RPMI8226 (cell line): Measurements from ENCODE around the gene KLRC4.
A peak's percentile ranks its signal among the peaks of the same experiment; 100 is the strongest.

Experiments used
- DNase-seq: peaks from one replicate; pipeline ENCODE4 v3.0.0-alpha.2; 2015

Gene KLRC4

DNA sequence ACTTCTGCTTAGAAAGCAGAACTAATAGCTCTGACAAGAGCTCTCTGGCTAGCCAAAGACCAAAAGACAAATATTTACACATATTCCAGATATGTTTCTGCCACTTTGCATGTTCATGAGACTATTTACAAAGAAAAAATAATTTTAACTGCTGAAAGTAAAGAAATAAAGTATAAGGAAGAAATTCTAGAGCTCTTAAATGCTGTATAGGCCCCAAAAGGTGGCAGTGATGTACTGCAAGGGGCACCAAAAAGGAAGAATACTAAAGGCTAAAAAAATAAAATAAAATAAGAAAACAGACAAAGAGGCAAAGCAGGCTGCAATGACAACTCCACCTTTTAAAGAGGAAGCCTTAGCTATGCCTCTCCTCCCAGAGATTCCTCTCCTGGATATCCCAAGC, 42.7 kb downstream of the KLRC4 start:
- DNase-seq: peak; percentile 11

DNA sequence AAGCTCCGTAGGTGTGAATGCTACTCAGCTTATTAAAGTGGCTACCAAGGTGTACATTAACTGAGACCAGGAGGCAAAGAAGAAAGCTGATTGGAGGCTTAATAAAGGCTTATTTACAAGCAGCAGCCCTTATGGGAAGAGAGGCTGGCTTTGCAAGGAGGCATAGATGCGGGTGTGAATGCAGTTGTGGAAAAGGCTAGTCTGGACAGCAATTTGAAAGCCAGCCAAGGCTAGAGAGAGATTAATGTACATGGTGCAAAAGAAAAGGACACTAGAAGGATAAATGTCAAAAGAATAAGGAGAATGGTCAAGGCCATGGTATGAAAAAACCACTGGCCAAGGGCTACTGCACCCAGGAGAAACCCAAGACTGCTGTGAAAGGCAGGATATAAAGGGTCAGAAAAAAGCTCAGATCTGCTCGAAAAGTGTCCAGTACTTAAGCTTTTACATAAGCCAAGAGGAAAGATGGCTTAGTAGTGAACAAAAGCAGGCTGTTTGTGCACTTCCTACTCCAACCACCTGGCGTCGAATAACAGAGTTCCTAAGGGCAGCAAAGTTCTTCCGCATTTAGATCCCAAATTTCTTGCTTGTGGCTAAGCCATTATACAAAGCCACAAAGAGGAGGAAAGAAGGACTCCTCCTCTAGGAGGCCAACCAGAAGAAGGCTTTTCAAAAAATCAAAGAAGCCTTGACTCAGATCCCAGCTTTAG, 43.7 kb downstream of the KLRC4 start:
- DNase-seq: no peak

DNA sequence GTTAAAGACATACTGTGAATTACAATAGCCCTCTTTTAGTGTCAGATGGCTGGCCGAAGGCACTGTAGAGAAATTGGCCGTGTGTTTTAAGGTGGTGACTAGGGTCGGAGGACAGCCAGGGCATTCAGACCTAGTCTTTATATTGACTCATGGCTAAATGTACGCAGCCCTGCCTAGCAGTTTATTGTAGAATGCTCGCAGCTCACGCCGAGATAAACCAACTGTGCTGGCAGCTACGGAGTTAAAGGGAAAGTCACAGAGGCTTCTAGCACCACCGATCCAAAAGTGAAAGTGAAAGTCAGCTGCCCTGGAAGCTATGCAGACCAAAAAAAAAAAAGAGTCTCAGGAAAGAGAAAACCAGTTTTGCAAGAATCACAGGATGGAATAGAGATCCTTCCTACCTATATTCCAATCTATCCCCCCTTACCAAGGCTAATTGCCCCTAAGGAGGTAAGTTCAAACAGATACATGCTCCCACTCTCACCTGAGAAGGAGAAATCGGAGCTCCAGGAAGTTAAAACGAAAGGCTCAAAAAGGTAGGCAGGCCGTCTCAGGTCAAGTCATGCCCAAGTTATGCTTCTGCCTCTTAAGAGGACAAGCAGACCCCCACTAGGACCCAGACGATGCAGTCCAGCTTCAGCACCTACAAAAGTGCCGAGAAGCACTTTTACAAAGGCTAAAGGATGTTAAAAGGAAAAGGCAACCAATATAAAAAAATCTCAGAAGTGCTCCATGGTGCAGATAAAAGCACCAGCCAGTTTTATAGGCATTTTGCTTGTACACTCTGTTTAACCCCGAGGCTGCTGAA, 44.5 kb downstream of the KLRC4 start:
- peak; percentile 82 for DNase-seq

DNA sequence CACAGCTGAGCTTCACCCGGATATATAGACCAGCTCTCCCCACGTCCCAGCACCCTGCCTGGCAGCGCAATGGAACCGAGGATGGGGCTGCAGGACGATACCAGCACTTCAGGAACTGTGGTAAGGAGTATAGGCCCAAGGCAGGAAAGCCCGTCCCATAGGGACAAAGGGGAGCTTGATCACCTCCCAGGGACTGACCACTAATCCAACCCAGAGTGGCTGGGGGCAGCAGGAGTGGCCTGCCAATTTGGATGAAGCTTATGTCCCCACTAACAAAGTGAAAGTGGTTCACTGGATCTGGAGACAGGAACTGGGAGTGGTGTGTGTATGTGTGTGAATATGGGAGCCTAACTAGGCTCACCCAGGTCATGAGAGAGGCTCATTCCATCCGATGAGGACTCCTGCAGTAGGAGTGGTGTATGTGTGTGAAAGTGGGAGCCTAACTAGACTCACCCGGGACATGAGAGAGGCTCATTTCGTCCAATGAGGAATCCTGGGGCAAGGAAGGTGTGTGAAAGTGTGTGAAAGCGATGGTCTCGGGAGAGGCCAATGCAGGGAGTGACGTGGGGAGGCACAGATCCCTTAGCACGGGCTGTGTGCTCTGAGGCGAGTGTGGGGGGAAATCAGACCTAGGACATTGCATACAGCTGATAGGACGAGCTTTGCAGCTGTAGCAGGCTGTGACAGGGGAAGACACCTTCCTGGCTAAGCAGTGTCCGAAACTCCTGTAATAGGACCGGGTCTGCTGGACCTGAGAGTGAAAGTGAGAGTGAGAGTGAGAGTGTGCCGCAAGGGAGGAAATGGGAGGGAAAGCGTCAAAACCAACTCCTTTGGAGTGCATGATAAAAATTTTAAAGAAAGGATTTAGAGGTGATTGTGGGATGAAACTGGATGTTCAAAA, 45.4 kb downstream of the KLRC4 start:
- peak; percentile 25 for DNase-seq

DNA sequence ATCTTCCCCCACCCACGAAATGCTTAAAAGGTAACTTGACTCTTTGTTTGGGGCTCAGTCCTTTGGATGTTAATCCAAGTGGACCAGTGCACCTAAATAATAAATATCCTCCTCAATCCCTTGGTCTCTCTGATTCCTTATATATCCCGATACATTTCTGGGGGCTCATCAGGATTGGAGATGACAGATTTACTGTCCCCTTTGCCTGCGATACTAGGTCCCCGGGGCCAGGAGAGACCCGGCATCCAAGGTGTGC, 46.0 kb downstream of the KLRC4 start:
- DNase-seq: no peak

DNA sequence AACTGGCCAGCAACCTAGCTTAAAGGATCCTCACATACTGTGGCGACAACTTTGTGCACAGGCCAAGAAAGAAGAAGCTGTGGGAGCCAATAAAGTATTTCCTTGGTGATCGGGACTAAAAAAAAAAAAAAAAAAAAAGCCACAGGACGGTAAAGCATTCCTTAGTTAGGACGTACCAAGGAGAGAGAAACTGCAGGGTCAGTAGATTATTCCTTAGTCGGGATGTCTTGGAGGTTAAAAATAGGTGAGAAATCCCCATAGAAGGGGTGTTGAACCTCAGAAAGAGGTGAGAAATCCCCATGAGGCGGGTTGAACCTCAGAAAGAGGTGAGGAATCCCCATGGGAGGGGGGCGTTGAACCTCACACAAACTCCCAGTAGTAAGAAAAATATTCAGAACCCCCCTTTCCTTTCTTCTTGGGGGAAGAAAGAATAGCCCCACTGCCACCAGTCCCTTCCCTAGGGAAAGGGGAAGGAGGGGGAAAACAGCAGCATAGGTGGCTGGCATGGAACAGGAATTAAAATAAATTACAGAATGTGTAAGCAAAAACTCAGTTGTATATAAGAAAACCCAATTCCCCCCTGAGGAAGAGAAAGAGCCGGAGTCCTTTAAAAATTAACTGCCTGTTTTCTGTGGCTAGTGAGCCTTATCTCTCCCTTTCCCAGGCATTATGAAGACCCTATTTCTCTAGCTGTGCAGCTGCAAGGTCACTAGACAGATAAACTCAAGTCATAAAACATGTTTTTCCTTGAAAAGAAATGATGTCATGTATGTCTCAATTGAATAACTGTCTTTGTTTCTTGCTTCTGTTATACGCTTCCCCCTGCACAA, 46.5 kb downstream of the KLRC4 start:
- no peak for DNase-seq

DNA sequence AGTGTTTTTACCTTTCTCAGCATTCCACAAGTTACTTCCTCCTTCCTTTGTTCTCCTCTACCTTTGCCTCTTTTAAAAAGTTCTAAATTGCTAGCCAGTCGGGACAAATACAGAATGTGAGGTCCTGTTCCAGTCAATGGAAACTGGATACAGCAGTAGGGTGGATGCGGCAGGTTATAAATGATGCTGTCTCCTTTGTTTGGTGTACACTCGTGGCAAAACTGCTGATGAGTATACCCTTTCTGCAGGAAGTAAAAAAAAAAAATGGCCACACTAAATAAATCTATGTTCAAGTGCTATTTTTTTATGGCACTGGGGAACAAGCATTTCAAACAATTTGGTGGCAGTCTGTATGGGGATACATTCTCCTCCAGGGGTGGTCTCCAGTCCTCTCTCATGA, 47.2 kb downstream of the KLRC4 start:
- DNase-seq: no peak

DNA sequence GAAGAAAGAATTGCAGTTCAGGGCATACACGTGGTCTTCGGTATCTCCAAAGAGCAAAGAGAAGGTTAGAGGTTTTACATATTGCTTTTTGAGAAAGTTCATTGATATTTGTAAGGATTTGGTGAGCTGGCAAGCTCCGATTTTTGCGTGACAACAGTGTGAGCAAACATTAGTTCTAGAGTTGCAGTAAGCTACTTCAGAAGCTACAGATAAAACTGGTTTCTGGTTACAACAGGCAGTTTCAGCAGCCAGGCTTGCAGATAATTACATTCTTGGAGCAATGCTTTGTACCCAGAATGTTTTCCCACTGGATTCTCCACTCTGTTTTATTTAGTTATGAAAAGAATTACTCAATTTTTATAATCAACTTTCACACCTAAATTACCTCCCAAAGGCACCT, 47.9 kb downstream of the KLRC4 start:
- no peak for DNase-seq

DNA sequence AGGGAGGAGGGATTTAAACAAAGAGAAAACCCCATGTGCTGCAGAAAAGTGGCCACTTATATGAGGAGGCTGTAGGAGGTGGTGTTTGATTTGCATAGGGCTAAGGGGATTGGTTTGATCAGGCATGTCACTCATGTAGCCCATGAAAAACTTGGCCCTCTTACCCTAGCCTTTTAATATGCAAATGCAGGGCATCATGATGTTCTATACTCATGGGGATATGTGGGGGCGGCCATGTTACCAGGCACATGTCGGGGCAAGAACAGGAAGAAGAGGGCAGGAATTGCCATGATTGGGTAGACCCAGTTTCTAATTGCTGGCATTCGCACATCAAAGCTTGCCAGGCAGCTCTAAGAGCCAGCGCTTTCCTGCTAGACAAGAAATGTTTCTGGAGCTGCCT, 48.5 kb downstream of the KLRC4 start:
- no peak for DNase-seq

DNA sequence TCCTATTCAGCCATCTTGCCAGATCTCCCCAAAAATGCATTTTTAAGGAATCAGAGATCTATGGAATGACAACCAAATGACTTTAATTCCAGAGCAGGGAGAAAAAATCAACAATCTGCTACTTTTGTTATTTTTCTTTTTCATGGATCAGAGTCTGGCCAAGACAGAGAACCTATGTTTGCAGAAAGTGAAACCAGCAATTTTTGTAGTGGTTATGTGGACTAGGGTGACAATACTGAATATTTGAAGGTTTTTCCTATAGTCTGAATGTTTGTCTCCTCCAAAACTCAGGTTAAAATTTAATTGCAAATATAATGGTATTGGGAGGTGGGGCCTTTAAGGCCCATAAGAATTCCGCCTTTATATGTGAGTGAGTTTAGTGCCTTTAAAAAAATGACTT, 50.6 kb downstream of the KLRC4 start:
- DNase-seq: no peak

DNA sequence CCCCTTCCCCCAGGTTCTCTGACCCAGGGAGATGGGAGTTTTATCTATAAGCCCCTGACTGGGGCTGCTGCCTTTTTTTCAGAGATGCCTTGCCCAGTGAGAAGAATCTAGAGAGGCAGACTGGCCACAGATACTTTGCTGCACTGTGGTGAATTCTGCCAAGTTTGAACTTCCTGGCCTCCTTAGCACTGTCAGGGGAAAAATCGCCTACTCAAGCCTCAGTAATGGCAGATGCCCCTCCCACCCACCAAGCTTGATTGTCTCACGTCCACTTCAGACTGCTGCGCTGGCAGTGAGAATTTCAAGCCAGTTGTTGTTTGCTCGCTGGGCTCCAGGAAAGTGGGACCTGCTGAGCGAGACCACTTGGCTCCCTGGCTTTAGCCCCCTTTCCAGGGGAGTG, 51.4 kb downstream of the KLRC4 start:
- DNase-seq: peak; percentile 25
